H1 (cell line): Measurements from ENCODE around the gene FAT3. TPM values are rescaled to one million over a fixed set of nuclear protein-coding genes. Genes with fewer than 3 reads are reported as not detected.
A peak's percentile ranks its signal among the peaks of the same experiment; 100 is the strongest.

Experiments used
- CTCF ChIA-PET: fragments of 300-600 bp; sonication (Branson Sonifier 250); formaldehyde crosslinking; loops from one replicate; lab custom pipeline; 2021; ENCODE audit not compliant: partially characterized antibody; lab: Charles Lee
- POLR2A ChIA-PET: fragments of 300-600 bp; sonication (Branson Sonifier 250); formaldehyde crosslinking; loops from one replicate; lab custom pipeline; 2021; ENCODE audit warnings: inconsistent platforms; ENCODE audit not compliant: partially characterized antibody; lab: Charles Lee
- DNase-seq, 2 experiments: peaks; one replicate each; pipeline versions ENCODE4 v3.0.0 to v3.0.0-alpha.2; 2010 to 2022; ENCODE audit warnings: low spot score in 2 of 2, low read depth in 1 of 2, mixed read lengths in 1 of 2
- FAIRE-seq: peaks from 2 replicates; lab custom pipeline; 2011; peaks lifted over from hg19 to GRCh38; lab: Jason Lieb, UNC
- H2AFZ ChIP-seq: 2 replicates; pipeline ENCODE4 v1.8.1; 2012; ENCODE audit warnings: low read length, inconsistent platforms
- H2AK5ac ChIP-seq: 2 replicates; pipeline ENCODE4 v1.6.1; 2013; ENCODE audit warnings: low read depth, low read length
- H2BK120ac ChIP-seq: replicated peaks from 2 replicates; pipeline ENCODE3; 2013; ENCODE audit warnings: low read depth, low read length, inconsistent platforms
- H2BK12ac ChIP-seq: 2 replicates; pipeline ENCODE4 v1.6.1; 2013; ENCODE audit warnings: low read depth, low read length
- H2BK15ac ChIP-seq: 2 replicates; pipeline ENCODE4 v1.6.1; 2013; ENCODE audit warnings: low read length
- H2BK20ac ChIP-seq: 2 replicates; pipeline ENCODE4 v1.6.1; 2013; ENCODE audit warnings: low read length
- H2BK5ac ChIP-seq: 2 replicates; pipeline ENCODE4 v1.6.1; 2013; ENCODE audit warnings: low read depth, low read length
- H3K14ac ChIP-seq: 2 replicates; pipeline ENCODE4 v1.6.1; 2013; ENCODE audit warnings: inconsistent platforms; ENCODE audit not compliant: insufficient read length
- H3K18ac ChIP-seq: 2 replicates; pipeline ENCODE4 v1.6.1; 2013; ENCODE audit warnings: low read length; ENCODE audit errors: extremely low read depth
- H3K23ac ChIP-seq: 2 replicates; pipeline ENCODE4 v1.6.1; 2013; ENCODE audit warnings: inconsistent platforms; ENCODE audit not compliant: insufficient read length
- H3K23me2 ChIP-seq: 2 replicates; pipeline ENCODE4 v1.6.1; 2013; ENCODE audit warnings: low read depth, low read length
- H3K27ac ChIP-seq: 2 replicates; pipeline ENCODE4 v1.6.1; 2011; ENCODE audit warnings: low read depth, low read length, inconsistent platforms
- H3K27me3 ChIP-seq, 4 experiments: replicated peaks in 1 of 4; 1 replicate in 1 of 4; 2 replicates in 3 of 4; pipeline versions ENCODE4 v1.6.1 to v1.8.1; 2011 to 2013; ENCODE audit warnings: low read length in 3 of 4, mild to moderate bottlenecking in 3 of 4, inconsistent platforms in 2 of 4, mixed read lengths in 2 of 4, moderate library complexity in 1 of 4; ENCODE audit not compliant: control insufficient read depth in 3 of 4, insufficient read depth in 3 of 4; ENCODE audit errors: extremely low read depth in 1 of 4
- H3K36me3 ChIP-seq, 4 experiments: 2 replicates each; pipeline versions ENCODE4 v1.6.1 to v1.8.1; 2011 to 2013; ENCODE audit warnings: mild to moderate bottlenecking in 4 of 4, low read length in 3 of 4, moderate library complexity in 2 of 4, control low read depth in 1 of 4, inconsistent platforms in 1 of 4; ENCODE audit not compliant: insufficient read depth in 4 of 4, control insufficient read depth in 2 of 4
- H3K4ac ChIP-seq: replicated peaks from 2 replicates; pipeline ENCODE3; 2013; ENCODE audit warnings: low read length, low read depth, mixed read lengths, inconsistent platforms; ENCODE audit not compliant: insufficient read length
- H3K4me1 ChIP-seq, 4 experiments: replicated peaks in 1 of 4; 1 replicate in 1 of 4; 2 replicates in 3 of 4; pipeline versions ENCODE4 v1.6.1 to v1.8.1; 2011 to 2013; ENCODE audit warnings: low read length in 3 of 4, inconsistent platforms in 2 of 4, mixed read lengths in 1 of 4; ENCODE audit not compliant: insufficient read depth in 4 of 4, control insufficient read depth in 3 of 4
- H3K4me2 ChIP-seq, 2 experiments: 2 replicates each; pipeline versions ENCODE4 v1.6.1 to v1.8.1; 2011 to 2013; ENCODE audit warnings: low read depth in 2 of 2, low read length in 2 of 2, control low read depth in 1 of 2, inconsistent platforms in 1 of 2, mild to moderate bottlenecking in 1 of 2; ENCODE audit not compliant: insufficient read depth in 1 of 2
- H3K4me3 ChIP-seq, 4 experiments: fragments of 200-600, 300-600 bp in 1 of 4; sonication (generic), shearing (Covaris generic), sonication (Bioruptor Twin) in 1 of 4; 2 replicates each; pipeline versions ENCODE4 v1.5.1 to v1.8.1; 2011 to 2016; ENCODE audit warnings: low read length in 4 of 4, low read depth in 3 of 4, control low read depth in 2 of 4, inconsistent platforms in 2 of 4, mild to moderate bottlenecking in 2 of 4, mixed read lengths in 1 of 4, moderate library complexity in 1 of 4; ENCODE audit not compliant: insufficient read depth in 2 of 4; ENCODE audit errors: extremely low read depth in 1 of 4
- H3K56ac ChIP-seq: replicated peaks from 2 replicates; pipeline ENCODE3; 2013; ENCODE audit warnings: low read depth, mild to moderate bottlenecking, mixed read lengths, low read length, inconsistent platforms; ENCODE audit not compliant: insufficient read length
- H3K79me1 ChIP-seq: 2 replicates; pipeline ENCODE4 v1.6.1; 2013; ENCODE audit warnings: low read depth, low read length, control low read depth
- H3K79me2 ChIP-seq, 2 experiments: 2 replicates each; pipeline versions ENCODE4 v1.6.1 to v1.8.1; 2012 to 2013; ENCODE audit warnings: low read length in 2 of 2, mild to moderate bottlenecking in 2 of 2, inconsistent platforms in 1 of 2; ENCODE audit not compliant: insufficient read depth in 2 of 2, control insufficient read depth in 1 of 2
- H3K9ac ChIP-seq, 4 experiments: replicated peaks in 1 of 4; 1 replicate in 1 of 4; 2 replicates in 3 of 4; pipeline versions ENCODE4 v1.6.1 to v1.8.1; 2011 to 2013; ENCODE audit warnings: low read depth in 3 of 4, low read length in 3 of 4, control low read depth in 2 of 4, mild to moderate bottlenecking in 2 of 4, moderate library complexity in 2 of 4, inconsistent platforms in 1 of 4; ENCODE audit errors: extremely low read depth in 1 of 4
- H3K9me3 ChIP-seq, 2 experiments: 2 replicates each; pipeline versions ENCODE4 v1.6.1 to v1.8.1; 2012 to 2013; ENCODE audit warnings: mild to moderate bottlenecking in 2 of 2, moderate library complexity in 2 of 2, control low read depth in 1 of 2, inconsistent platforms in 1 of 2, low read depth in 1 of 2, low read length in 1 of 2, mixed read lengths in 1 of 2; ENCODE audit not compliant: insufficient read depth in 2 of 2
- H4K20me1 ChIP-seq, 2 experiments: replicated peaks in 1 of 2; 2 replicates each; pipeline versions ENCODE3 to v1.8.1; 2011 to 2013; ENCODE audit warnings: inconsistent platforms in 2 of 2, low read length in 2 of 2, mild to moderate bottlenecking in 1 of 2; ENCODE audit not compliant: insufficient read depth in 2 of 2, control insufficient read depth in 1 of 2
- H4K5ac ChIP-seq: 2 replicates; pipeline ENCODE4 v1.6.1; 2013; ENCODE audit warnings: low read length, low read depth, mixed read lengths, inconsistent platforms; ENCODE audit not compliant: insufficient read length
- H4K8ac ChIP-seq: 2 replicates; pipeline ENCODE4 v1.8.0; 2013; ENCODE audit warnings: mild to moderate bottlenecking, moderate library complexity, low read length, inconsistent platforms; ENCODE audit not compliant: insufficient read depth; ENCODE audit errors: extremely low read depth
- H4K91ac ChIP-seq: replicated peaks from 2 replicates; pipeline ENCODE3; 2013; ENCODE audit warnings: low read length, mixed read lengths, inconsistent platforms; ENCODE audit not compliant: insufficient read length
- CHD1 ChIP-seq: IDR thresholded peaks from 2 replicates; pipeline ENCODE4 v1.6.1; 2012; ENCODE audit warnings: low read depth, low read length, improper control_type of control experiment
- CHD2 ChIP-seq: IDR thresholded peaks from 2 replicates; pipeline ENCODE4 v1.6.1; 2012; ENCODE audit warnings: low read length, improper control_type of control experiment
- EGR1 ChIP-seq: IDR thresholded peaks from 2 replicates; pipeline ENCODE4 v1.6.1; 2011; ENCODE audit warnings: low read depth, low read length, borderline replicate concordance
- HDAC2 ChIP-seq, 2 experiments: fragments of 300-600 bp in 1 of 2; sonication (generic) in 1 of 2; IDR thresholded peaks; 2 replicates each; pipeline ENCODE4 v1.6.1; 2011 to 2012; ENCODE audit warnings: low read depth in 2 of 2, low read length in 2 of 2, mild to moderate bottlenecking in 2 of 2, moderate library complexity in 2 of 2, borderline replicate concordance in 1 of 2, inconsistent platforms in 1 of 2
- NANOG ChIP-seq: IDR thresholded peaks from 2 replicates; pipeline ENCODE4 v1.6.1; 2011; ENCODE audit warnings: low read length, low read depth, mild to moderate bottlenecking, inconsistent platforms; ENCODE audit not compliant: insufficient read depth, poor library complexity, severe bottlenecking
- RBBP5 ChIP-seq: IDR thresholded peaks from 2 replicates; pipeline ENCODE4 v1.7.1; 2012; ENCODE audit warnings: low read depth, mild to moderate bottlenecking, inconsistent platforms, low read length, moderate library complexity, borderline replicate concordance
- SP2 ChIP-seq: IDR thresholded peaks from 2 replicates; pipeline ENCODE4 v1.6.1; 2012; ENCODE audit warnings: mild to moderate bottlenecking, low read length, inconsistent platforms
- TAF1 ChIP-seq: IDR thresholded peaks from 2 replicates; pipeline ENCODE4 v1.6.1; 2011; ENCODE audit warnings: mild to moderate bottlenecking, low read depth, low read length
- WGBS, 2 experiments: shearing (Covaris generic) in 1 of 2; methylation state at CpG; one replicate each; pipeline versions ENCODE4 v1.1.6 to v1.1.7; 2013 to 2015; ENCODE audit warnings: low lambda C conversion rate in 2 of 2, mixed read lengths in 2 of 2, inconsistent platforms in 1 of 2, low coverage in 1 of 2, missing lambda C conversion rate in 1 of 2; ENCODE audit not compliant: insufficient replicate concordance in 2 of 2, insufficient coverage in 1 of 2, insufficient read length in 1 of 2; ENCODE audit errors: extremely low coverage in 1 of 2, missing lambda C conversion rate in 1 of 2; 5-methylcytosine and 5-hydroxymethylcytosine counted together
- polyA plus RNA-seq, 7 experiments: library from polyadenylated mRNA; depleted of rRNA in 3 of 7; stranded (reverse) in 5 of 7; unstranded in 2 of 7; fragments of >200 nt in 5 of 7; fragments of 200-250 nt in 2 of 7; gene quantifications; 1 replicate in 5 of 7; 2 replicates in 1 of 7; 4 replicates in 1 of 7; pipeline versions ENCODE4 v1.2.1 to v1.2.3, GENCODE V29; 2011 to 2013; ENCODE audit warnings: missing spikeins in 2 of 7, mixed read lengths in 2 of 7
- total RNA-seq: library from RNA; stranded (reverse); fragmentation: NEBNext Ultra II Directional; extraction: Animal tissue kit (Norgen Biotek cat#: 25700); gene quantifications from 2 replicates; pipeline ENCODE4 v1.2.1, GENCODE V29; 2021

The FAT3 gene
- total and polyA plus RNA-seq, 2 of the 8 experiments (the other 6 are each of a cell fraction or from before 2014, with no cell fraction given): 7.2 to 18.4 TPM

DNA sequence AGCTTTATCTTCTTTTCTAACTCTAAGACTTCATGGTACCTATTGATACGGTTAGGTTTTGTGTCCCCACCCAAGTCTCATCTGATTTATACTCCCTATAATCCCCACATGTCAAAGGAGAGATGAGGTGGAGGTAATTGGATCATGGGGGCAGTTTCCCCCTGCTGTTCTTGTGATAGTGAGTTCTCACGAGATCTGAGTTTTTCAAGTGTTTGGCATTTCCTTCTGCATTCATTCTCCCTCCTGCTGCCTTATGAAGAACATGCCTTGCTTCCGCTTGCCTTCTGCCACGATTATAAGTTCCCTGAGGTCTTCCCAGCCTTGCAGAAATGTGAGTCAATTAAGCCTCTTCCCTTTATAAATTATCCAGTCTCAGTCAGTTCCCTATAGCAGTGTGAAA lies 5.1 kb upstream of the FAT3 start:
- H3K79me2 ChIP-seq: no peaks in the 10 kb centered on the region
- POLR2A ChIA-PET: no interaction called here
- no peak overlapping the region for H3K9ac ChIP-seq
- no peak overlapping the region; the same call in 1 of the 2 replicates for H2BK20ac ChIP-seq
- no peaks in the 10 kb centered on the region for H3K79me1 ChIP-seq
- H3K4ac ChIP-seq: no peak overlapping the region
- H3K18ac ChIP-seq: no peak overlapping the region
- H3K56ac ChIP-seq: no peak overlapping the region
- no peak overlapping the region for H2BK12ac ChIP-seq
- no peak overlapping the region for H3K4me3 ChIP-seq
- no peak overlapping the region for H2BK15ac ChIP-seq
- no peak overlapping the region for H3K4me2 ChIP-seq
- no peaks in the 10 kb centered on the region for H3K36me3 ChIP-seq
- peaks cover 8% of the 10 kb centered on the region for H3K23me2 ChIP-seq
- no peak overlapping the region for H3K23ac ChIP-seq
- FAIRE-seq (peak; percentile 79), DNase-seq (no peak)
- no peak overlapping the region for H4K5ac ChIP-seq
- H2BK5ac ChIP-seq: no peak overlapping the region
- H4K91ac ChIP-seq: peak overlapping the region; percentile 23
- peaks cover 0 to 1% of the 10 kb centered on the region in 2 experiments for H4K20me1 ChIP-seq
- no peak overlapping the region for H3K27ac ChIP-seq
- peaks cover 10 to 34% (median 30%) of the 10 kb centered on the region in 4 experiments for H3K4me1 ChIP-seq
- peaks cover 3 to 5% of the 10 kb centered on the region in 2 experiments; a peak in 1 of 4 replicates for H3K9me3 ChIP-seq
- H4K8ac ChIP-seq: no peak overlapping the region
- peaks cover 0 to 23% (median 19%) of the 10 kb centered on the region in 4 experiments; a peak in 5 of 7 replicates for H3K27me3 ChIP-seq
- H2AFZ ChIP-seq: no peak overlapping the region
- CTCF ChIA-PET: no interaction called here
- TF ChIP-seq SP2 (no peak), NANOG (no peak), RBBP5 (no peak), HDAC2 (IDR thresholded peaks at IDR 0.05; ENCODE audit: borderline replicate concordance in 1 of 2, low read depth in 2 of 2, low read length in 2 of 2) (no peak), CHD1 (no peak), TAF1 (0 out of 2 replicates have a peak, but pooled peaks have one; percentile 27), EGR1 (no peak), CHD2 (peak; percentile 59)
- H3K14ac ChIP-seq: no peak overlapping the region
- WGBS, 2 experiments: 65% methylated on average over 4 of the region's 4 CpGs; no CpG with 5 or more reads in 1 of the 2 experiments
- no peak overlapping the region for H2AK5ac ChIP-seq
- H2BK120ac ChIP-seq: no peak overlapping the region
